Right lobe of liver (tissue), 6 donors: Measurements from ENCODE around the gene BTBD16. TPM values are rescaled to one million over a fixed set of nuclear protein-coding genes. Genes with fewer than 3 reads are reported as not detected.

Experiments
- ATAC-seq, 4 donors: fragments of 200-7000 bp; cut with Tn5 transposase; one replicate each; pipeline ENCODE4 v1.9.1; 2020; ENCODE audit warnings: mild to moderate bottlenecking in 4 of 4, moderate library complexity in 4 of 4
- DNase-seq, 3 donors: peaks; one replicate each; pipeline ENCODE4 v3.0.0-alpha.2; 2020
- H3K27ac ChIP-seq, 3 donors: fragments of 200-600 bp; one replicate each; pipeline ENCODE4 v1.8.0; 2022
- H3K27me3 ChIP-seq, 2 donors: fragments of 200-600 bp; one replicate each; pipeline ENCODE4 v1.8.0; 2022
- H3K36me3 ChIP-seq, 4 donors: fragments of 200-600 bp; sonication (generic) in 1 of 4; one replicate each; pipeline versions ENCODE4 v1.5.1 to v1.8.0; 2017 to 2022; ENCODE audit warnings: control low read depth in 1 of 4
- H3K4me1 ChIP-seq, 4 donors: fragments of 200-600 bp; sonication (generic) in 1 of 4; one replicate each; pipeline versions ENCODE4 v1.5.1 to v1.8.0; 2017 to 2022; ENCODE audit warnings: control low read depth in 1 of 4
- H3K4me3 ChIP-seq, 3 donors: fragments of 200-600 bp; one replicate each; pipeline ENCODE4 v1.8.0; 2022
- H3K9me3 ChIP-seq, 4 donors: fragments of 200-600 bp; sonication (generic) in 1 of 4; one replicate each; pipeline versions ENCODE4 v1.5.1 to v1.8.0; 2017 to 2022; ENCODE audit warnings: control low read depth in 1 of 4
- POLR2A ChIP-seq: fragments of 450-650 bp; IDR thresholded peaks from one replicate; pipeline ENCODE4 v1.6.1; 2017; ENCODE audit warnings: antibody characterized with exemption, mild to moderate bottlenecking
- WGBS: methylation state at CpG from one replicate; pipeline ENCODE4 v1.1.6; 2018; ENCODE audit warnings: low coverage, low lambda C conversion rate; ENCODE audit not compliant: insufficient coverage; ENCODE audit errors: missing lambda C conversion rate; 5-methylcytosine and 5-hydroxymethylcytosine counted together
- intact Hi-C, 2 donors: fragments of 100-400 bp; cut with DNase I; formaldehyde crosslinking; loops; one replicate each; pipeline versions ENCODE4 v1.11.2 to v1.14.1; 2022
- small RNA-seq, 2 experiments: library from RNA; depleted of rRNA; stranded (forward); fragments of <200 nt; gene quantifications; one replicate each; pipeline ENCODE3, GENCODE V24; 2016
- total RNA-seq, 6 experiments: library from RNA; depleted of rRNA in 2 of 6; stranded (reverse); fragments of >200 nt in 2 of 6; fragmentation: NEBNext Ultra II Directional in 3 of 6; extraction: Animal tissue kit (Norgen Biotek cat#: 25700) in 3 of 6; gene quantifications; one replicate each; pipeline versions ENCODE4 v1.1.0 to v1.2.4, GENCODE V29; 2016 to 2023
- TF ChIP-seq, protein P1 (sequence below), 4 donors: fragments of 200-600 bp in 3 of 4; fragments of 450-650 bp in 1 of 4; IDR thresholded peaks; one replicate each; pipeline versions ENCODE4 v1.5.1 to v1.8.0; 2016 to 2022; ENCODE audit warnings: antibody characterized with exemption in 4 of 4, mild to moderate bottlenecking in 2 of 4
- donor health status: DM: no; HTN: yes; CAD: no.
- donor health status: DM: no; HTN: no; CAD: no.
- donor health status: DM: no; HTN: no; CAD: no.
- donor health status: DM: no; HTN: yes; CAD: no.
- donor health status: DM: no; HTN: yes; CAD: no.

The BTBD16 gene
- total RNA-seq, 6 experiments from 2014 or later = 0.98 to 3.0 (median 2.0) TPM

DNA sequence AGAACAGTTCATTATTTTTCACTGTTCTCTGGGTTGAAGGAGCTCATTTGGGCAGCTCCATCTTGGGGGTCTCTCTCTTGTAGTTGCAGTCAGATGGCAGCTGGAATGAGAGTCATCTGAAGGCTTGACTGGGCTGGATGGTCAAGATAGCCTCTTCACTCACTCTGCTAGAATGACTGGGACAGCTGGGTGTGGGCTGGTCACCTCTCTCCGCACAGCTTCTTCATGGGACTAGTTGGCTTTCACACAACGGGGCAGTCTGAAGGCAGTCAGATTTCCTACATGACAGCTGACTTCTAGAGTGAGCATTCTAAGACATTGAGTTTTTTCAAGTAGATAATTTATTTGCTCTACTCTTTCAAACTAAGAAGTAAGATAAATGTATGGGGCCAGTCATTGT is 116.5 kb downstream of the BTBD16 start:
- intact Hi-C loops = no loop called here
- peak in 1 of 4 donors; percentile 10 for ATAC-seq
- no peaks in the 10 kb centered on the region for H3K36me3 ChIP-seq
- DNase-seq = no peak
- no peaks in the 10 kb centered on the region for H3K27me3 ChIP-seq
- no peak overlapping the region for H3K27ac ChIP-seq
- WGBS = 89% methylated on average over 2 of the region's 2 CpGs
- H3K9me3 ChIP-seq = no peaks in the 10 kb centered on the region
- H3K4me3 ChIP-seq = no peak overlapping the region
- TF ChIP-seq POLR2A = no peak
- TF ChIP-seq, protein P1, sequence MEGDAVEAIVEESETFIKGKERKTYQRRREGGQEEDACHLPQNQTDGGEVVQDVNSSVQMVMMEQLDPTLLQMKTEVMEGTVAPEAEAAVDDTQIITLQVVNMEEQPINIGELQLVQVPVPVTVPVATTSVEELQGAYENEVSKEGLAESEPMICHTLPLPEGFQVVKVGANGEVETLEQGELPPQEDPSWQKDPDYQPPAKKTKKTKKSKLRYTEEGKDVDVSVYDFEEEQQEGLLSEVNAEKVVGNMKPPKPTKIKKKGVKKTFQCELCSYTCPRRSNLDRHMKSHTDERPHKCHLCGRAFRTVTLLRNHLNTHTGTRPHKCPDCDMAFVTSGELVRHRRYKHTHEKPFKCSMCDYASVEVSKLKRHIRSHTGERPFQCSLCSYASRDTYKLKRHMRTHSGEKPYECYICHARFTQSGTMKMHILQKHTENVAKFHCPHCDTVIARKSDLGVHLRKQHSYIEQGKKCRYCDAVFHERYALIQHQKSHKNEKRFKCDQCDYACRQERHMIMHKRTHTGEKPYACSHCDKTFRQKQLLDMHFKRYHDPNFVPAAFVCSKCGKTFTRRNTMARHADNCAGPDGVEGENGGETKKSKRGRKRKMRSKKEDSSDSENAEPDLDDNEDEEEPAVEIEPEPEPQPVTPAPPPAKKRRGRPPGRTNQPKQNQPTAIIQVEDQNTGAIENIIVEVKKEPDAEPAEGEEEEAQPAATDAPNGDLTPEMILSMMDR (IDR thresholded peaks at IDR 0.05) = no peak
- H3K4me1 ChIP-seq = peaks cover 0 to 53% (median 9%) of the 10 kb centered on the region in 4 donors

Small RNAs within 50 kb of the gene (small RNA-seq; reads per million reads assigned to genes)
- 0 reads per million in 2 experiments for gene RNU6-728P

Other genes with a start within 250 kb of the BTBD16 start
- 10 to 100 TPM; 23.1 to 42.2 (median 27.5) TPM for gene PLEKHA1, start 103.4 kb downstream of the BTBD16 start, total RNA-seq
- not detected for gene ARMS2, start 183.4 kb downstream of the BTBD16 start, total RNA-seq
- gene HTRA1, start 190.3 kb downstream of the BTBD16 start, total RNA-seq = 100 to 1,000 TPM in 3 of 6 experiments, 10 to 100 TPM in 3; 91.9 to 224 (median 134) TPM